ENCODE data around the gene PLA2G2D.

- TF ChIP-seq CTCF (conservative IDR thresholded peaks at IDR 0.05; ENCODE audit: low read depth, low read length) (no peak), EZH2 (IDR thresholded peaks at IDR 0.05; ENCODE audit: borderline replicate concordance, low read depth, low read length, poor library complexity, severe bottlenecking) (no peak)
These were observed 39.6 kb downstream of the PLA2G2D start for GRCh38 chr1:20079661-20080305.
